K562 (cell line): ENCODE data around the gene GPR176. TPM values are rescaled to one million over a fixed set of nuclear protein-coding genes. Genes with fewer than 3 reads are reported as not detected.

ENCODE experiments used
- ATAC-seq: fragments of 200-7000 bp; cut with Tn5 transposase; 3 replicates; pipeline ENCODE4 v1.9.1; 2020; ENCODE audit warnings: moderate library complexity
- BruUV-seq: library from RNA; stranded (reverse); fragments of 400-500 nt; replicated peaks from 2 replicates; lab custom pipeline; 2021; lab: Mats Ljungman, UMichigan
- CTCF ChIA-PET: fragments of 300-600 bp; formaldehyde crosslinking; extraction: SDS; loops from one replicate; lab custom pipeline; 2021; ENCODE audit warnings: low intra/inter-chr PET ratio; lab: Yijun Ruan, JAX
- POLR2A ChIA-PET: fragments of 300-600, 350-650 bp; sonication (Branson Sonifier 250); formaldehyde crosslinking; extraction: SDS; loops from one replicate; lab custom pipeline; 2021; ENCODE audit warnings: antibody characterized with exemption, inconsistent platforms; lab: Yijun Ruan, JAX
- DNase-seq, 4 experiments: peaks; one replicate each; pipeline versions ENCODE4 v3.0.0 to v3.0.0-alpha.2; 2011 to 2018; ENCODE audit warnings: low spot score in 3 of 4, mixed read lengths in 3 of 4; ENCODE audit errors: extremely low read depth in 1 of 4
- FAIRE-seq: peaks from 2 replicates; lab custom pipeline; 2011; peaks lifted over from hg19 to GRCh38; lab: Jason Lieb, UNC
- H2AFZ ChIP-seq: 2 replicates; pipeline ENCODE4 v1.6.0; 2011; ENCODE audit warnings: low read depth, low read length, control low read depth, inconsistent platforms
- H3K27ac ChIP-seq: fragments of 200-600 bp; 3 replicates; pipeline ENCODE4 v1.8.0; 2011; ENCODE audit warnings: low read depth, mild to moderate bottlenecking, control low read depth, inconsistent platforms, low read length, moderate library complexity, mixed read lengths; ENCODE audit errors: extremely low read depth
- H3K27me3 ChIP-seq, 2 experiments: fragments of 300-600 bp in 1 of 2; 2 replicates in 1 of 2; 3 replicates in 1 of 2; pipeline versions ENCODE4 v1.6.0 to v1.8.0; 2011; ENCODE audit warnings: inconsistent platforms in 2 of 2, low read length in 2 of 2, mild to moderate bottlenecking in 1 of 2, mixed read lengths in 1 of 2, moderate library complexity in 1 of 2; ENCODE audit not compliant: control insufficient read depth in 2 of 2, insufficient read depth in 2 of 2
- H3K36me3 ChIP-seq: fragments of 300-600 bp; 3 replicates; pipeline ENCODE4 v1.8.0; 2011; ENCODE audit warnings: mild to moderate bottlenecking, low read length, inconsistent platforms; ENCODE audit not compliant: control insufficient read depth, insufficient read depth
- H3K4me1 ChIP-seq, 2 experiments: fragments of 200-600 bp in 1 of 2; replicated peaks in 1 of 2; 2 replicates in 1 of 2; 3 replicates in 1 of 2; pipeline versions ENCODE4 v1.5.1 to v1.8.0; 2011; ENCODE audit warnings: inconsistent platforms in 2 of 2, low read length in 2 of 2, mild to moderate bottlenecking in 1 of 2, mixed read lengths in 1 of 2, moderate library complexity in 1 of 2; ENCODE audit not compliant: control insufficient read depth in 2 of 2, insufficient read depth in 2 of 2
- H3K4me2 ChIP-seq: 2 replicates; pipeline ENCODE4 v1.6.1; 2011; ENCODE audit warnings: low read length, control low read depth, inconsistent platforms, mixed read lengths; ENCODE audit not compliant: insufficient read depth
- H3K4me3 ChIP-seq: fragments of 200-600 bp; sonication (generic), shearing (Covaris generic); 2 replicates; pipeline ENCODE4 v1.5.1; 2016; ENCODE audit warnings: control low read depth, inconsistent platforms
- H3K79me2 ChIP-seq: fragments of 200-600 bp; 3 replicates; pipeline ENCODE4 v1.8.0; 2011; ENCODE audit warnings: low read length, inconsistent platforms; ENCODE audit not compliant: control insufficient read depth, insufficient read depth
- H3K9ac ChIP-seq, 2 experiments: 2 replicates each; pipeline versions ENCODE4 v1.6.0 to v1.6.1; 2011; ENCODE audit warnings: low read depth in 2 of 2, low read length in 2 of 2, control low read depth in 1 of 2, inconsistent platforms in 1 of 2, mild to moderate bottlenecking in 1 of 2, mixed read lengths in 1 of 2; ENCODE audit not compliant: insufficient read depth in 1 of 2
- H3K9me1 ChIP-seq: one replicate; pipeline ENCODE4 v1.6.0; 2011; ENCODE audit warnings: inconsistent platforms, mild to moderate bottlenecking, low read length, moderate library complexity; ENCODE audit not compliant: control insufficient read depth, insufficient read depth
- H3K9me3 ChIP-seq: replicated peaks from 2 replicates; pipeline ENCODE4 v1.5.1; 2011; ENCODE audit warnings: low read depth, low read length, inconsistent platforms; ENCODE audit not compliant: control insufficient read depth, insufficient read depth
- H4K20me1 ChIP-seq: replicated peaks from 2 replicates; pipeline ENCODE4 v1.6.1; 2011; ENCODE audit warnings: low read length, inconsistent platforms, mixed read lengths; ENCODE audit not compliant: control insufficient read depth, insufficient read depth
- CREBBP ChIP-seq: IDR thresholded peaks from one replicate; pipeline ENCODE4 v1.6.1; 2012; ENCODE audit warnings: low read depth, mild to moderate bottlenecking, control low read depth, inconsistent platforms, low read length
- EP400 ChIP-seq: fragments of 450-650 bp; IDR thresholded peaks from 2 replicates; pipeline ENCODE4 v1.6.1; 2017; ENCODE audit warnings: antibody characterized with exemption, mild to moderate bottlenecking, moderate library complexity
- ETS2 ChIP-seq: IDR thresholded peaks from 2 replicates; pipeline ENCODE4 v1.6.1; 2016; ENCODE audit warnings: borderline replicate concordance, missing genetic modification characterization, mild to moderate bottlenecking, moderate library complexity, missing compliant biosample characterization; ENCODE audit not compliant: poor library complexity, severe bottlenecking
- GABPB1 ChIP-seq: sonication (generic); formaldehyde crosslinking; IDR thresholded peaks from 2 replicates; pipeline ENCODE4 v1.8.0; 2022; ENCODE audit warnings: mild to moderate bottlenecking, missing genetic modification reagents
- MBD2 ChIP-seq: sonication (generic); IDR thresholded peaks from 2 replicates; pipeline ENCODE4 v1.6.1; 2016; ENCODE audit warnings: low read depth, borderline replicate concordance
- MTA2 ChIP-seq: fragments of 450-650 bp; IDR thresholded peaks from 2 replicates; pipeline ENCODE4 v1.6.1; 2016; ENCODE audit warnings: low read depth
- TEAD4 ChIP-seq, 2 experiments: sonication (generic) in 1 of 2; formaldehyde crosslinking in 1 of 2; IDR thresholded peaks; 2 replicates each; pipeline versions ENCODE4 v1.6.1 to v1.8.0; 2012 to 2022; ENCODE audit warnings: borderline replicate concordance in 1 of 2, inconsistent platforms in 1 of 2, low read length in 1 of 2, mild to moderate bottlenecking in 1 of 2, missing genetic modification reagents in 1 of 2
- ZC3H11A ChIP-seq: IDR thresholded peaks from 2 replicates; pipeline ENCODE4 v1.6.1; 2012; ENCODE audit warnings: low read depth, low read length, improper control_type of control experiment
- ZSCAN29 ChIP-seq: fragments of 450-650 bp; IDR thresholded peaks from 2 replicates; pipeline ENCODE4 v1.6.1; 2017
- WGBS: fragments of 100-300 bp; shearing (Covaris generic); methylation state at CpG from one replicate; pipeline ENCODE4 v1.1.6; 2016; ENCODE audit warnings: low coverage, mixed read lengths; ENCODE audit not compliant: insufficient coverage; ENCODE audit errors: missing lambda C conversion rate; 5-methylcytosine and 5-hydroxymethylcytosine counted together
- in situ Hi-C: fragments of 300-500 bp; cut with MboI; formaldehyde crosslinking; loops from 4 replicates; pipeline ENCODE4 v1.15.0; 2018; ENCODE audit warnings: inconsistent platforms, mixed read lengths
- intact Hi-C: fragments of 100-400 bp; cut with micrococcal nuclease; formaldehyde crosslinking; loops from 2 replicates; pipeline ENCODE4 v1.14.2; 2022
- polyA plus RNA-seq, 8 experiments: library from polyadenylated mRNA; depleted of rRNA in 4 of 8; stranded (reverse) in 5 of 8; unstranded in 3 of 8; fragments of >200 nt; fragmentation: Nextera tagmentation in 2 of 8; fragmentation: Illumina TruSeq in 1 of 8; extraction: Ambion mirVana in 2 of 8; extraction: Trizol in 1 of 8; gene quantifications; 2 replicates each; pipeline versions ENCODE4 v1.2.1 to v1.2.3, GENCODE V29; 2011 to 2014; ENCODE audit warnings: inconsistent platforms in 1 of 8, missing spikeins in 1 of 8
- total RNA-seq, 7 experiments: library from RNA; depleted of rRNA in 6 of 7; stranded (reverse); fragments of >200 nt in 6 of 7; fragmentation: Illumina TruSeq in 2 of 7; extraction: Trizol in 2 of 7; gene quantifications; 2 replicates each; pipeline versions ENCODE4 v1.2.1 to v1.2.3, GENCODE V29; 2011 to 2021; ENCODE audit warnings: low replicate concordance in 1 of 7
- TF ChIP-seq, protein P1 (sequence below): sonication (generic); formaldehyde crosslinking; IDR thresholded peaks from 2 replicates; pipeline ENCODE4 v1.8.0; 2023; ENCODE audit warnings: mild to moderate bottlenecking, missing genetic modification reagents
- TF ChIP-seq, protein P2 (sequence below): fragments of 250-450 bp; sonication (Bioruptor Pico); IDR thresholded peaks from 2 replicates; pipeline ENCODE4 v1.4.0; 2020; ENCODE audit warnings: mild to moderate bottlenecking

GPR176 gene
- total and polyA plus RNA-seq, 9 of the 15 experiments (the other 6 are each of a cell fraction or from before 2014, with no cell fraction given) = 0.03 to 1.2 (median 0.76) TPM

DNA sequence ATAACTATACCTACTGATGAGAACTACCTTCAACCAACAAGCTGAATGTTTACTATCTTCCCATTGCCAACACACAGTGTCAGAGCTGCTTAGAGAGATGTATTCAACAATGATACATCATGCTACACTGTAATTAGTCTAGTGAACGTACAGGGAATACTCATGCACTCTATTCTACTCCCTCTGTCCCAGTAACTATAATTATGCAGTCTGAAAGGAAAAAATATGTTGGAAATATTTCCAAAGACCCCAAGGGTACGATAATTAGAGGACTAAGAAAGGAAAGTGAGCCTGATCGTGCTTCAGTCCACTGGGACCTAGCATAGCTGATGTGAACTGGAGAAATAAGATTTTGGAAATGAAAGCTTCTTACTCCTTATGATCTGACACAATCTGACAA, 100.5 kb downstream of the GPR176 start:
- Histone ChIP-seq H2AFZ (no peak overlapping the region), H3K36me3 (no peaks in the 10 kb centered on the region), H3K9ac (no peak overlapping the region), H3K9me1 (no peaks in the 10 kb centered on the region), H3K4me2 (no peak overlapping the region), H4K20me1 (no peaks in the 10 kb centered on the region), H3K79me2 (no peaks in the 10 kb centered on the region), H3K4me3 (no peak overlapping the region), H3K9me3 (no peaks in the 10 kb centered on the region), H3K27ac (no peak overlapping the region), H3K27me3 (peaks cover 4 to 8% of the 10 kb centered on the region in 2 experiments; a peak in 3 of 5 replicates), H3K4me1 (no peaks in the 10 kb centered on the region)
- in situ Hi-C loops (no loop called here), intact Hi-C loops (no loop called here)
- BruUV-seq = no TSS peak
- TF ChIP-seq, protein P1, sequence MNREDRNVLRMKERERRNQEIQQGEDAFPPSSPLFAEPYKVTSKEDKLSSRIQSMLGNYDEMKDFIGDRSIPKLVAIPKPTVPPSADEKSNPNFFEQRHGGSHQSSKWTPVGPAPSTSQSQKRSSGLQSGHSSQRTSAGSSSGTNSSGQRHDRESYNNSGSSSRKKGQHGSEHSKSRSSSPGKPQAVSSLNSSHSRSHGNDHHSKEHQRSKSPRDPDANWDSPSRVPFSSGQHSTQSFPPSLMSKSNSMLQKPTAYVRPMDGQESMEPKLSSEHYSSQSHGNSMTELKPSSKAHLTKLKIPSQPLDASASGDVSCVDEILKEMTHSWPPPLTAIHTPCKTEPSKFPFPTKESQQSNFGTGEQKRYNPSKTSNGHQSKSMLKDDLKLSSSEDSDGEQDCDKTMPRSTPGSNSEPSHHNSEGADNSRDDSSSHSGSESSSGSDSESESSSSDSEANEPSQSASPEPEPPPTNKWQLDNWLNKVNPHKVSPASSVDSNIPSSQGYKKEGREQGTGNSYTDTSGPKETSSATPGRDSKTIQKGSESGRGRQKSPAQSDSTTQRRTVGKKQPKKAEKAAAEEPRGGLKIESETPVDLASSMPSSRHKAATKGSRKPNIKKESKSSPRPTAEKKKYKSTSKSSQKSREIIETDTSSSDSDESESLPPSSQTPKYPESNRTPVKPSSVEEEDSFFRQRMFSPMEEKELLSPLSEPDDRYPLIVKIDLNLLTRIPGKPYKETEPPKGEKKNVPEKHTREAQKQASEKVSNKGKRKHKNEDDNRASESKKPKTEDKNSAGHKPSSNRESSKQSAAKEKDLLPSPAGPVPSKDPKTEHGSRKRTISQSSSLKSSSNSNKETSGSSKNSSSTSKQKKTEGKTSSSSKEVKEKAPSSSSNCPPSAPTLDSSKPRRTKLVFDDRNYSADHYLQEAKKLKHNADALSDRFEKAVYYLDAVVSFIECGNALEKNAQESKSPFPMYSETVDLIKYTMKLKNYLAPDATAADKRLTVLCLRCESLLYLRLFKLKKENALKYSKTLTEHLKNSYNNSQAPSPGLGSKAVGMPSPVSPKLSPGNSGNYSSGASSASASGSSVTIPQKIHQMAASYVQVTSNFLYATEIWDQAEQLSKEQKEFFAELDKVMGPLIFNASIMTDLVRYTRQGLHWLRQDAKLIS (CRISPR knock-in tag) = no peak
- TF ChIP-seq ETS2 (tag) (no peak), MBD2 (no peak), EP400 (no peak), GABPB1 (CRISPR knock-in tag) (no peak), MTA2 (no peak), ZC3H11A (no peak), ZSCAN29 (no peak), TEAD4 (IDR thresholded peaks at IDR 0.05; ENCODE audit: low read length) (no peak), TEAD4 (CRISPR knock-in tag; IDR thresholded peaks at IDR 0.05; ENCODE audit: borderline replicate concordance) (no peak), CREBBP (no peak)
- TF ChIP-seq, protein P2, sequence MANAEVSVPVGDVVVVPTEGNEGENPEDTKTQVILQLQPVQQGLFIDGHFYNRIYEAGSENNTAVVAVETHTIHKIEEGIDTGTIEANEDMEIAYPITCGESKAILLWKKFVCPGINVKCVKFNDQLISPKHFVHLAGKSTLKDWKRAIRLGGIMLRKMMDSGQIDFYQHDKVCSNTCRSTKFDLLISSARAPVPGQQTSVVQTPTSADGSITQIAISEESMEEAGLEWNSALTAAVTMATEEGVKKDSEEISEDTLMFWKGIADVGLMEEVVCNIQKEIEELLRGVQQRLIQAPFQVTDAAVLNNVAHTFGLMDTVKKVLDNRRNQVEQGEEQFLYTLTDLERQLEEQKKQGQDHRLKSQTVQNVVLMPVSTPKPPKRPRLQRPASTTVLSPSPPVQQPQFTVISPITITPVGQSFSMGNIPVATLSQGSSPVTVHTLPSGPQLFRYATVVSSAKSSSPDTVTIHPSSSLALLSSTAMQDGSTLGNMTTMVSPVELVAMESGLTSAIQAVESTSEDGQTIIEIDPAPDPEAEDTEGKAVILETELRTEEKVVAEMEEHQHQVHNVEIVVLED (CRISPR knock-in tag) = no peak
- ChIA-PET POLR2A (interaction anchor here (0.6 to 1.2 kb wide), 2 partner anchors 22 to 42 kb away, joined by 3 to 4 read pairs; no protein-coding TSS in a partner anchor), CTCF (no interaction called here)
- ATAC-seq = no peak
- WGBS = 3% methylated on average over 3 of the region's 3 CpGs
- DNase-seq = no peak
- no peak for FAIRE-seq
